ENCODE data around the gene RTL1. TPM values are rescaled to one million over a fixed set of nuclear protein-coding genes. Genes with fewer than 3 reads are reported as not detected.

The RTL1 gene
- total and polyA plus RNA-seq, 5 experiments from 2014 or later = not detected

DNA sequence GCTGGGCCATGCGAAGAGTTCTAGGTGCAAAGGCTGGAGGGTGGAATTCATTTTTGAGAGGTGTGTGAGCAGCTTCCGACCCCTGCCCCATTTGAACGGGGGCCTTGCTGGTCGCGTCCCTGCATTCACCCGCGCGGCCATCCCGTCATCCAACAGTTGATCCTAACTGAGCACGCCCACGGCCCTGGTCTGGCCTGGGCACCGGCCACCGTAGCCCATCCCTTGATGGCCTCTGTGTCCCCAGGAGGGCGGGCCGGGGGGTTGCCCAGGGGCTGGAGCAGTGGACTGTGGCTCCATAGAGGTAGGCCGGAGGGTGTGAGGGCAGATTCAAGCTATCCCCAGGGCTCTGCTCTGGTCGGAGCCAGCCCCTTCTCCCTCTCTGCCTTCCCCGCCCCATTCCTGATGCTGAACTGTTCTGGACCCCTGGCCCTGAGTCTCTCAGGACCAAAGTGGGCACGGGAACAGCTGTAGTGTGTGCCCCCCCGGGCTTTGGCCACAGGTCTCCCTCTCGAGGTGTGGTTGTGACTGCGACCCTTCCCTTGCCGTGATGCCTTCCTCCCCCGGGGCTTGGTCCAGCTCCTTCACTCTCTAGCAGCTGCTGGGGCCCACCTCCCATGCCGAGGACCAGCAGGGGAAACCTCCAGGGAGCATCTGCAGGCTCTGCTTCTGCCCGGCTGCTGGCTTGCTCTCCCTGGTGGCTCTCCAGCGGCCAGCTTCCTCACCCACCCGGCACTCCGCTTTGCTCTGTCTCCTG is 68.6 kb downstream of the RTL1 start:
- ATAC-seq = no peak
- Mint-ChIP-seq H3K4me3 (no peak overlapping the region), H3K27ac (no peak overlapping the region), H3K9me3 (no peaks in the 10 kb centered on the region), H3K27me3 (peaks cover 0 to 24% (median 12%) of the 10 kb centered on the region in 5 donors), H3K36me3 (no peaks in the 10 kb centered on the region), H3K4me1 (no peaks in the 10 kb centered on the region)
- POLR2A ChIA-PET = no interaction called here
- DNase-seq = no peak

DNA sequence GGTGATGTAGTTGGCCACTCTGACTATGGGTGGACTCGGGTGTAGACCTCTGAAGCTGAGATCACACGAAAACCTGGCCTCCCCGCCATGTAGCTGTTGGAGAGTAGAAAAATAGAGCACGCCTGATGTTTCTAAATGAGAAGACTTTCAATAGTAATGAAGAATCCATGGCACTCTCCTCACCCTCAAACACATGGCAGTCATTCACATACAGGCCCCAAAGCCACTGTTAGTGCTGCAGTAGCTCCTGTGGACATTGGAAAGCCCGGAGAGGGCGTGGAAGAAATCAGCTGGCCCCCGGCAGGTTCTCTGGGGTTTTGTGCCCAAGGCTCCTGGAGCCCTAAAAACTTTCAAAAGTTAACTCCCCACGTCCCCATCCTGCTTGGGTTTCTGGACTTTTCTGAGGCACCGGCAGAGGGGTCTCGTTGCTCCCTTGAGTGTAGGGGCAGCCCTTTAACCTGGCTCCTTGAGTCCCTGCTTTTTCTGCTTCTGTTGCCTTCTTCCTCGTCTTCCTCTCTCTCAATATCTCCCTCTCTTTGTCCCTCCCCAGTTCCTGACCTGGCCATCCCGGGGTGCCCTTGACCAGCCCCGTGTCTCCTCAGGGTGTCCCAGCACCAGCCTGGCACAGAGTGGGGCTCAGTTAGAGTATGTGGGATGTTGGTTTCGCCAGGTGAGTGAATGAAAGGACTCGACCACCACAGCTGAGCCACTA is 69.3 kb downstream of the RTL1 start:
- POLR2A ChIA-PET = no interaction called here
- no peaks in the 10 kb centered on the region for H3K9me3 Mint-ChIP-seq
- H3K27ac Mint-ChIP-seq = no peak overlapping the region

DNA sequence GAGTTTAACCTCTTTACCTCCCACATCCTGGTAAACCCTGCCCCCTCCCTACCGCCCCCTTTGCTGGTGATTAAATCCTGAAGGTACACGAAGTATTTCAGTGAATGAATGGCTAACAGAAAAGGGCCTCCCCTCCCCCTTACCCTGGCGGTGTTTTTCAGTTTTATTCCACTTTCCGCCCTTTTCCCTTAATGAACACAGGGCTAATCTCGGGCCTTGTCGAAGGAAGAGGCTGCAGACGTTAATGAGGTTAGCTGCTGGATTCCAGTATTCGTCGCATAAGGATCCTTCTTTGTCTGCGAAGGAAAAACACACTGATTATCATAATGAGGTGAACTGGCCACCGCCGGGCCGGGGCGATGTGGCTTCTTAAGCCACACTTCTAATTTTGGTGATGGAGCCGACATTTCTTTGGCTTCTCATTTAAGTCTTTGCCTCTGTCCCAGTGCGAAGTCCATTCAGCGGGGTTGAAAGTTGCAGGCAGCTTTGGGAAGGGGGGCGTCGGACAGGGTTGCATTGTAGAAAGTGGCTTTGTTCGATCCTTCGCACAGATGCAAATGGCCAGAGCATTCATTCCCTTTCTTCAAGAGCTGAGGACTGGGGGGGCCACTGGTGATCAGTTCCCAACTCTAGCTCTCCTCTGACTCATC is 71.1 kb downstream of the RTL1 start:
- ATAC-seq (no peak), DNase-seq (no peak)
- Mint-ChIP-seq H3K36me3 (peaks cover 0 to 3% (median 0%) of the 10 kb centered on the region in 3 donors), H3K27me3 (peaks cover 3 to 46% (median 24%) of the 10 kb centered on the region in 5 donors), H3K9me3 (peaks cover 0 to 9% (median 3%) of the 10 kb centered on the region in 9 donors), H3K4me3 (no peak overlapping the region), H3K4me1 (peaks cover 0 to 3% (median 0%) of the 10 kb centered on the region in 4 donors), H3K27ac (no peak overlapping the region)
- POLR2A ChIA-PET = no interaction called here

More for the DNA sequence above, 69.3 kb downstream of the RTL1 start:
- H3K27me3 Mint-ChIP-seq = peaks cover 0 to 31% (median 16%) of the 10 kb centered on the region in 5 donors
- ATAC-seq (no peak), DNase-seq (no peak)
- no peaks in the 10 kb centered on the region for H3K36me3 Mint-ChIP-seq
- no peak overlapping the region for H3K4me3 Mint-ChIP-seq
- no peaks in the 10 kb centered on the region for H3K4me1 Mint-ChIP-seq

- Mint-ChIP-seq H3K27ac (no peak overlapping the region), H3K36me3 (peaks cover 0 to 6% (median 0%) of the 10 kb centered on the region in 3 donors), H3K4me3 (no peak overlapping the region), H3K4me1 (peaks cover 2 to 10% (median 6%) of the 10 kb centered on the region in 4 donors), H3K27me3 (peaks cover 4 to 56% (median 28%) of the 10 kb centered on the region in 5 donors), H3K9me3 (peaks cover 0 to 13% (median 4%) of the 10 kb centered on the region in 9 donors)
- POLR2A ChIA-PET = no interaction called here
- DNase-seq (no peak), ATAC-seq (no peak)
Measured at GRCh38 chr14:100830681-100831080, 72.8 kb downstream of the RTL1 start.

Small RNA genes within 50 kb of the gene (microRNA-seq; reads per million reads assigned to microRNA genes)
- gene MIR127 (ENCODE audit: borderline microRNAs expressed) = 7.5 reads per million, percentile 23 among the genes with 10 or more reads in this experiment
- not detected for gene MIR136 (ENCODE audit: borderline microRNAs expressed)
- not detected for gene MIR337 (ENCODE audit: borderline microRNAs expressed)
- gene MIR370 (ENCODE audit: borderline microRNAs expressed) = not detected
- gene MIR431 (ENCODE audit: borderline microRNAs expressed) = 1.0 reads per million
- 2.1 reads per million for gene MIR432 (ENCODE audit: borderline microRNAs expressed)
- 5.1 reads per million, percentile 13 among the genes with 10 or more reads in this experiment for gene MIR433 (ENCODE audit: borderline microRNAs expressed)
- not detected for gene MIR493 (ENCODE audit: borderline microRNAs expressed)
- gene MIR665 (ENCODE audit: borderline microRNAs expressed) = not detected

Other genes starting within 250 kb of the RTL1 start
- not detected for gene DLK1, start 176.8 kb downstream of the RTL1 start, total RNA-seq
- not detected for gene DLK1, start 176.8 kb downstream of the RTL1 start, polyA plus RNA-seq
- not detected for gene MEG3, start 77.6 kb downstream of the RTL1 start, total RNA-seq
- gene MEG3, start 77.6 kb downstream of the RTL1 start, polyA plus RNA-seq = not detected

All from naive thymus-derived CD8-positive, alpha-beta T cell (primary cell).